Keratinocyte (primary cell): ENCODE results near the gene KREMEN1. TPM values are rescaled to one million over a fixed set of nuclear protein-coding genes. Genes with fewer than 3 reads are reported as not detected.
"Not testable (repeated sequence)": the region's sequence is repeated elsewhere in the genome, so short reads cannot be mapped to it uniquely, and the experiment has no call there.

Source experiments
- DNase-seq: peaks from one replicate; pipeline ENCODE4 v3.0.0-alpha.2; 2011; ENCODE audit warnings: low read depth, missing footprints, low spot score
- FAIRE-seq: peaks from 2 replicates; lab custom pipeline; 2011; peaks lifted over from hg19 to GRCh38; lab: Jason Lieb, UNC
- H2AFZ ChIP-seq: 2 replicates; pipeline ENCODE4 v1.6.0; 2012; ENCODE audit warnings: low read length, control low read depth, inconsistent platforms; ENCODE audit not compliant: control insufficient read depth
- H3K27ac ChIP-seq: 2 replicates; pipeline ENCODE4 v1.5.1; 2011; ENCODE audit warnings: low read length; ENCODE audit not compliant: control insufficient read depth, insufficient read depth
- H3K27me3 ChIP-seq: 3 replicates; pipeline ENCODE4 v1.6.0; 2011; ENCODE audit warnings: low read length; ENCODE audit not compliant: control insufficient read depth, insufficient read depth; ENCODE audit errors: extremely low read depth
- H3K36me3 ChIP-seq, 2 experiments: 2 replicates in 1 of 2; 3 replicates in 1 of 2; pipeline ENCODE4 v1.5.1; 2011; ENCODE audit warnings: low read length in 2 of 2, mild to moderate bottlenecking in 1 of 2; ENCODE audit not compliant: control insufficient read depth in 2 of 2, insufficient read depth in 2 of 2; ENCODE audit errors: extremely low read depth in 1 of 2
- H3K4me1 ChIP-seq: 3 replicates; pipeline ENCODE4 v1.5.1; 2011; ENCODE audit warnings: low read length; ENCODE audit not compliant: control insufficient read depth, insufficient read depth; ENCODE audit errors: extremely low read depth
- H3K4me2 ChIP-seq: 3 replicates; pipeline ENCODE4 v1.6.0; 2011; ENCODE audit warnings: low read depth, low read length; ENCODE audit not compliant: control insufficient read depth, insufficient read depth; ENCODE audit errors: extremely low read depth
- H3K4me3 ChIP-seq, 3 experiments: fragments of 200-600 bp in 1 of 3; sonication (generic) in 1 of 3; 2 replicates in 2 of 3; 3 replicates in 1 of 3; pipeline ENCODE4 v1.5.1; 2011 to 2016; ENCODE audit warnings: low read length in 3 of 3, mild to moderate bottlenecking in 3 of 3, control low read depth in 2 of 3, inconsistent platforms in 1 of 3, low read depth in 1 of 3, mixed read lengths in 1 of 3, mixed run types in 1 of 3, moderate library complexity in 1 of 3; ENCODE audit not compliant: control insufficient read depth in 2 of 3, insufficient read depth in 2 of 3; ENCODE audit errors: extremely low read depth in 1 of 3
- H3K79me2 ChIP-seq: 2 replicates; pipeline ENCODE4 v1.6.0; 2012; ENCODE audit warnings: low read length; ENCODE audit not compliant: control insufficient read depth, insufficient read depth
- H3K9ac ChIP-seq: 3 replicates; pipeline ENCODE4 v1.6.0; 2011; ENCODE audit warnings: low read length; ENCODE audit not compliant: control insufficient read depth, insufficient read depth; ENCODE audit errors: extremely low read depth
- H3K9me1 ChIP-seq: 3 replicates; pipeline ENCODE4 v1.6.0; 2011; ENCODE audit warnings: low read length; ENCODE audit not compliant: control insufficient read depth, insufficient read depth; ENCODE audit errors: extremely low read depth
- H3K9me3 ChIP-seq: 2 replicates; pipeline ENCODE4 v1.5.1; 2012; ENCODE audit warnings: low read depth, low read length; ENCODE audit not compliant: control insufficient read depth
- H4K20me1 ChIP-seq: 3 replicates; pipeline ENCODE4 v1.6.0; 2011; ENCODE audit warnings: low read length; ENCODE audit not compliant: control insufficient read depth, insufficient read depth; ENCODE audit errors: extremely low read depth
- CTCF ChIP-seq, 3 experiments: IDR thresholded peaks in 1 of 3; conservative IDR thresholded peaks in 1 of 3; optimal IDR thresholded peaks in 1 of 3; 2 replicates in 2 of 3; 3 replicates in 1 of 3; pipeline versions ENCODE3 to v1.5.1; 2011; ENCODE audit warnings: low read length in 3 of 3, mild to moderate bottlenecking in 3 of 3, moderate library complexity in 2 of 3, control low read depth in 1 of 3, inconsistent platforms in 1 of 3; ENCODE audit not compliant: insufficient read depth in 2 of 3; ENCODE audit errors: extremely low read depth in 1 of 3
- EZH2 ChIP-seq: IDR thresholded peaks from one replicate; pipeline ENCODE4 v1.6.1; 2012; ENCODE audit warnings: inconsistent platforms, mild to moderate bottlenecking, low read length, moderate library complexity
- dilution Hi-C: fragments of 300-500 bp; cut with MboI; formaldehyde crosslinking; loops from one replicate; pipeline ENCODE4 v1.7.0; 2020; ENCODE audit warnings: low sequenced_read_pairs; ENCODE audit not compliant: extremely low pct_ligation_motif_present
- polyA plus RNA-seq, 5 experiments: library from polyadenylated mRNA; depleted of rRNA in 3 of 5; stranded (reverse) in 3 of 5; stranded (forward) in 1 of 5; unstranded in 1 of 5; fragments of >200 nt; gene quantifications; 1 replicate in 1 of 5; 2 replicates in 3 of 5; 3 replicates in 1 of 5; pipeline versions ENCODE4 v1.2.1 to v1.2.3, GENCODE V29; 2011 to 2012; ENCODE audit warnings: missing spikeins in 2 of 5, low read depth in 1 of 5, low replicate concordance in 1 of 5

Gene KREMEN1
- polyA plus RNA-seq, 1 donor (not counting 4 experiments of a cell fraction or from before 2014, with no cell fraction given) = 6.8 TPM

- H3K36me3 ChIP-seq = no peaks in the 10 kb centered on the region
- H3K4me1 ChIP-seq = peaks cover 2% of the 10 kb centered on the region
- H3K9me3 ChIP-seq = no peaks in the 10 kb centered on the region
- dilution Hi-C loops = no loop called here
- H3K9ac ChIP-seq = no peak overlapping the region
- no peak overlapping the region for H3K4me3 ChIP-seq
- H3K9me1 ChIP-seq = no peaks in the 10 kb centered on the region
- DNase-seq = no peak
- no peaks in the 10 kb centered on the region for H4K20me1 ChIP-seq
- no peak for TF ChIP-seq EZH2
- no peak for TF ChIP-seq CTCF (optimal IDR thresholded peaks at IDR 0.05 in 1 of 3, IDR thresholded peaks at IDR 0.05 in 1 of 3, conservative IDR thresholded peaks at IDR 0.05 in 1 of 3; ENCODE audit: extremely low read depth in 1 of 3, insufficient read depth in 2 of 3, low read length in 3 of 3)
- H3K79me2 ChIP-seq = no peaks in the 10 kb centered on the region
- no peak overlapping the region for H3K4me2 ChIP-seq
- FAIRE-seq = no peak
- H3K27me3 ChIP-seq = no peaks in the 10 kb centered on the region
- no peak overlapping the region for H2AFZ ChIP-seq
- H3K27ac ChIP-seq = no peak overlapping the region
These were observed 8.8 kb downstream of the KREMEN1 start for GRCh38 chr22:29081517-29082236.

GRCh38 chr22:29082826-29083545 lies 10.2 kb downstream of the KREMEN1 start:
- Histone ChIP-seq H3K79me2 (no peaks in the 10 kb centered on the region), H3K27ac (no peak overlapping the region), H3K27me3 (no peaks in the 10 kb centered on the region), H2AFZ (no peak overlapping the region), H3K4me1 (peaks cover 2% of the 10 kb centered on the region), H3K9ac (no peak overlapping the region), H4K20me1 (no peaks in the 10 kb centered on the region), H3K9me1 (no peaks in the 10 kb centered on the region), H3K9me3 (no peaks in the 10 kb centered on the region), H3K36me3 (no peaks in the 10 kb centered on the region), H3K4me2 (no peak overlapping the region), H3K4me3 (no peak overlapping the region)
- TF ChIP-seq EZH2 (no peak), CTCF (optimal IDR thresholded peaks at IDR 0.05 in 1 of 3, IDR thresholded peaks at IDR 0.05 in 1 of 3, conservative IDR thresholded peaks at IDR 0.05 in 1 of 3; ENCODE audit: extremely low read depth in 1 of 3, insufficient read depth in 2 of 3, low read length in 3 of 3) (no peak)
- FAIRE-seq (no peak), DNase-seq (no peak)
- dilution Hi-C loops = no loop called here

- FAIRE-seq, H3K27me3 ChIP-seq, H3K9ac ChIP-seq, H3K9me1 ChIP-seq, H4K20me1 ChIP-seq, dilution Hi-C loops, H2AFZ ChIP-seq, H3K79me2 ChIP-seq, H3K36me3 ChIP-seq, H3K4me3 ChIP-seq, DNase-seq, H3K27ac ChIP-seq, H3K4me1 ChIP-seq, H3K4me2 ChIP-seq, H3K9me3 ChIP-seq: not testable (repeated sequence)
These were observed 10.7 kb downstream of the KREMEN1 start for GRCh38 chr22:29083576-29083932.
